OCI-LY1 (cell line): ENCODE data around the gene KCNJ1.

Experiments used
- H2AFZ ChIP-seq: fragments of 200-600 bp; sonication (generic), shearing (Covaris generic); 2 replicates; pipeline ENCODE4 v1.6.0; 2014; ENCODE audit warnings: antibody characterized with exemption, mild to moderate bottlenecking, low read length
- H3F3A ChIP-seq: fragments of 200-600 bp; sonication (generic), shearing (Covaris generic); 2 replicates; pipeline ENCODE4 v1.6.0; 2014; ENCODE audit warnings: mild to moderate bottlenecking, antibody characterized with exemption, low read length, moderate library complexity; ENCODE audit not compliant: insufficient read depth
- H3K27ac ChIP-seq: fragments of 200-600 bp; sonication (generic); 2 replicates; pipeline ENCODE4 v1.5.1; 2014; ENCODE audit warnings: low read length, mixed run types, mild to moderate bottlenecking, low read depth; ENCODE audit not compliant: poor library complexity, severe bottlenecking
- H3K27me3 ChIP-seq: fragments of 200-600 bp; sonication (generic); 2 replicates; pipeline ENCODE4 v1.6.0; 2014; ENCODE audit warnings: antibody characterized with exemption, mild to moderate bottlenecking, low read length, moderate library complexity; ENCODE audit not compliant: insufficient read depth
- H3K36me3 ChIP-seq: fragments of 200-600 bp; sonication (generic); 2 replicates; pipeline ENCODE4 v1.6.1; 2014; ENCODE audit warnings: mild to moderate bottlenecking, antibody characterized with exemption, low read length, moderate library complexity, mixed read lengths; ENCODE audit not compliant: insufficient read depth
- H3K4me1 ChIP-seq: fragments of 200-600 bp; sonication (generic); 2 replicates; pipeline ENCODE4 v1.5.1; 2014; ENCODE audit warnings: mild to moderate bottlenecking, low read length, moderate library complexity; ENCODE audit not compliant: insufficient read depth, severe bottlenecking
- H3K4me2 ChIP-seq: fragments of 200-600 bp; sonication (generic), shearing (Covaris generic); 2 replicates; pipeline ENCODE4 v1.6.1; 2014; ENCODE audit warnings: low read length
- H3K4me3 ChIP-seq: fragments of 200-600 bp; sonication (generic); 2 replicates; pipeline ENCODE4 v1.5.1; 2014; ENCODE audit warnings: low read length, low read depth, mild to moderate bottlenecking, mixed read lengths; ENCODE audit not compliant: poor library complexity, severe bottlenecking
- H3K79me2 ChIP-seq: fragments of 200-600 bp; shearing (Covaris generic); 2 replicates; pipeline ENCODE4 v1.6.1; 2016; ENCODE audit warnings: mixed run types, low read length, mixed read lengths; ENCODE audit not compliant: insufficient read depth
- H3K9ac ChIP-seq: fragments of 200-600 bp; sonication (generic), shearing (Covaris generic); 2 replicates; pipeline ENCODE4 v1.6.1; 2014; ENCODE audit warnings: mild to moderate bottlenecking, low read length, mixed read lengths
- H3K9me2 ChIP-seq: fragments of 200-600 bp; sonication (generic), shearing (Covaris generic); 2 replicates; pipeline ENCODE4 v1.6.1; 2014; ENCODE audit warnings: low read depth, mild to moderate bottlenecking, low read length, mixed read lengths
- H3K9me3 ChIP-seq: fragments of 200-600 bp; shearing (Covaris generic); 2 replicates; pipeline ENCODE4 v1.6.1; 2014; ENCODE audit warnings: low read length, mixed read lengths
- H4K20me1 ChIP-seq: fragments of 200-600 bp; sonication (generic), shearing (Covaris generic); 2 replicates; pipeline ENCODE4 v1.6.0; 2016; ENCODE audit warnings: mild to moderate bottlenecking, low read length; ENCODE audit not compliant: insufficient read depth
- EZH2 ChIP-seq: fragments of 200-600 bp; sonication (generic), shearing (Covaris generic); IDR thresholded peaks from 2 replicates; pipeline ENCODE4 v1.8.0; 2017; ENCODE audit warnings: borderline replicate concordance, mixed run types, mild to moderate bottlenecking, antibody characterized with exemption, low read length, moderate library complexity, mixed read lengths
- TF ChIP-seq, protein P1 (sequence below): fragments of 200-600 bp; sonication (generic), shearing (Covaris generic); IDR thresholded peaks from 2 replicates; pipeline ENCODE4 v1.5.1; 2017; ENCODE audit warnings: mild to moderate bottlenecking, antibody characterized with exemption, low read length, moderate library complexity, mixed read lengths

KCNJ1 gene

DNA sequence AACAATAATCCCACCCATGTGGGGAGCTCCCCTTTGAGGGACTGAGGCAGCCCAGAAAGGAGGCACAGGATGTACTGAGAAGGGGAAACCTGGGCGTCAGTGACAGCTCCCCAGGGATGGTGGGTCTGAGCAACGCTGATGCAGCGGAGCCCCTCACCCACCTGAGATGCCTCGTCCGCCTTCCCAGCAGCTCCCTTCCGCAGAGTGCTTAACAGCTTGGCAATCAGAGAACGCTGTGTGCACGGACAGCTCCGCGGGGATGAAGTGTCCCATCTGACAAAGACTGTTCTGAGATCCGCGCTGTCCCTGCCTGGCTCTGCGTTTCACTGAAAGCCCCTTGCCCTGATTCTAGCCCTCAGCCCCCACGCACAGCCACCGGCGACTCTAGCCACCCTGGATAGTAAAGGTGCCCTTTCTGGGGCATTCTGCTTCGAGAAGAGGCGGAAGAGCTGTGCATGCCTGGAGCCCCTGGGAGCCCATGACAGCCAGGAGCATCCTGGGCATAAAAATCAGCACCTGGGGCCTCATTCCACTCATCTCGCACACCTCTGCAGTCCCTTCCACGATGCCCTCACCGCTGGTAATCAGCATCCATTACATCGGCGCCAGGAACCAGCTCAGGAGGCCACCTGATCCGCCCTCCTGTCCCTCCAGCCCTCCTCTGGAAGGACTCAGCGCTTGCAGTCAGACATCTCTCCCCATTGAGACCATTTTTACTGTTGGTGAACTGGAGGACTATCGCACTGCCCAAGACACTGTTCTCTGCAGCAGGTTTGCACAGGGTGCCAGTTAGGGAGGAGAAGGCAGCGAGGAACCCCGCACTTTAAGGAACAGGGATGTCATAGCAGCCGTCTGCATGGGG is 34.8 kb upstream of the KCNJ1 start:
- Histone ChIP-seq H3K27ac (no peak overlapping the region), H3K79me2 (no peaks in the 10 kb centered on the region), H2AFZ (no peak overlapping the region), H3K9me3 (no peaks in the 10 kb centered on the region), H3F3A (no peaks in the 10 kb centered on the region), H3K9me2 (no peaks in the 10 kb centered on the region), H3K27me3 (0 out of 2 replicates have a peak, but pooled peaks cover 3% of the 10 kb centered on the region), H3K4me1 (no peaks in the 10 kb centered on the region), H3K36me3 (no peaks in the 10 kb centered on the region), H3K4me3 (no peak overlapping the region), H3K4me2 (no peak overlapping the region), H3K9ac (no peak overlapping the region), H4K20me1 (no peaks in the 10 kb centered on the region)
- no peak for TF ChIP-seq EZH2
- TF ChIP-seq, protein P1, sequence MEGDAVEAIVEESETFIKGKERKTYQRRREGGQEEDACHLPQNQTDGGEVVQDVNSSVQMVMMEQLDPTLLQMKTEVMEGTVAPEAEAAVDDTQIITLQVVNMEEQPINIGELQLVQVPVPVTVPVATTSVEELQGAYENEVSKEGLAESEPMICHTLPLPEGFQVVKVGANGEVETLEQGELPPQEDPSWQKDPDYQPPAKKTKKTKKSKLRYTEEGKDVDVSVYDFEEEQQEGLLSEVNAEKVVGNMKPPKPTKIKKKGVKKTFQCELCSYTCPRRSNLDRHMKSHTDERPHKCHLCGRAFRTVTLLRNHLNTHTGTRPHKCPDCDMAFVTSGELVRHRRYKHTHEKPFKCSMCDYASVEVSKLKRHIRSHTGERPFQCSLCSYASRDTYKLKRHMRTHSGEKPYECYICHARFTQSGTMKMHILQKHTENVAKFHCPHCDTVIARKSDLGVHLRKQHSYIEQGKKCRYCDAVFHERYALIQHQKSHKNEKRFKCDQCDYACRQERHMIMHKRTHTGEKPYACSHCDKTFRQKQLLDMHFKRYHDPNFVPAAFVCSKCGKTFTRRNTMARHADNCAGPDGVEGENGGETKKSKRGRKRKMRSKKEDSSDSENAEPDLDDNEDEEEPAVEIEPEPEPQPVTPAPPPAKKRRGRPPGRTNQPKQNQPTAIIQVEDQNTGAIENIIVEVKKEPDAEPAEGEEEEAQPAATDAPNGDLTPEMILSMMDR, result no peak

DNA sequence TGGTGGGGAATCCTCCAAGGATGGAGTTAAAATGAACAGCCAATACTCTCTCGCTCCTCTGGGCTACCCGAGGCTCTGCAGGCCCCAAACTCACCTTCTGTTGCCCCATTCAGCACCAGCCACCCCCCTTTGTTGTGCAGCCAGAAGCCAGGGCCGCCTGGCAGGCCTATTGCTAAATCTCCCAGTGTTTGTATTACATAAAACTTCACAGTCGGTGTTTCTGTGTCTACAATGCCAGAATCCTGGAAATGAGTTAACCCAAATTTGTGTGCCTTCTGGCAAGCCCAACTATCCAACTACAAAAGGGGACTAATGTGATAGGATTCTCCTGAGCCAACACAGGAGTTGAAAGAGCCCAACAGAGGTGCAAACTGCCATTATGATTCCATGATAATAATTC is 33.4 kb upstream of the KCNJ1 start:
- no peaks in the 10 kb centered on the region for H3F3A ChIP-seq
- H3K4me3 ChIP-seq, result no peak overlapping the region
- TF ChIP-seq EZH2, result no peak
- TF ChIP-seq, protein P1, result no peak
- H3K9me3 ChIP-seq, result no peaks in the 10 kb centered on the region
- no peak overlapping the region for H2AFZ ChIP-seq
- H3K9me2 ChIP-seq, result no peaks in the 10 kb centered on the region
- H3K36me3 ChIP-seq, result no peaks in the 10 kb centered on the region
- H3K4me2 ChIP-seq, result no peak overlapping the region
- H3K79me2 ChIP-seq, result no peaks in the 10 kb centered on the region
- no peak overlapping the region for H3K27ac ChIP-seq
- no peaks in the 10 kb centered on the region for H3K4me1 ChIP-seq
- H3K27me3 ChIP-seq, result 0 out of 2 replicates have a peak, but pooled peaks cover 3% of the 10 kb centered on the region
- H4K20me1 ChIP-seq, result no peaks in the 10 kb centered on the region
- H3K9ac ChIP-seq, result no peak overlapping the region

DNA sequence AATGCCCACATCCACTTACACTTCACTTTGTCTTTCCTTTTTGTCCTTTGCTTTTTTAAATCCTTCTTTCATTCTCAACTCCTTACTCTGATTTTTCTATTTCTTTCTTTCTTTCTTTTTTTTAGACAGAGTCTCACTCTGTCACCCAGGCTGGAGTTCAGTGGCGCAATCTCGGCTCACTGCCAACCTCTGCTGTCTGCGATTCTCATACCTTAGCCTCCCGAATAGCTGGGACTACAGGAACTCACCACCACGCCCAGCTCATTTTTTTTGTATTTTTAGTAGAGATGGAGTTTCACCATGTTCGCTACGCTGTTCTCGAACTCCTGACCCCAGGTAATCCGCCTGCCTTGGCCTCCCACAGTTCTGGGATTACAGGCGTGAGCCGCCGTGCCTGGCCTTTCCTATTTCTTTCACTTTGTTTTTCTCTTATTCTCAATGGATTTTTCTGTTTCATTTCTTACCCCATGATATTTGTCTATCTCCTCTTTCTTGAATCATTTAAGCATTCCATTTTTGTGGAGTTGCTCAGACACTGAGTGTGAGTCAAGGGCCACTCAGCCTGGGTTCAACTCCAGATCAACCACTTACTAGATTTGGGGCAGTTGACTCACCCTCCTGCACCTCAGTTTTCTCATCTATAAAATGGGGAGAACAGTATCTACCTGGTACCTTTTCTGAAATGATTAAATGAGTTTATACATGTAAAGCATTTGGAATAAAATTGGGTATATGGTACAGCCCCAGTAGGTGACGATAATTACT is 31.7 kb upstream of the KCNJ1 start:
- no peak overlapping the region for H3K4me2 ChIP-seq
- TF ChIP-seq, protein P1, result no peak
- no peak for TF ChIP-seq EZH2
- H3K9me3 ChIP-seq, result no peaks in the 10 kb centered on the region
- H2AFZ ChIP-seq, result no peak overlapping the region
- H3K9me2 ChIP-seq, result no peaks in the 10 kb centered on the region
- no peaks in the 10 kb centered on the region for H3F3A ChIP-seq
- H4K20me1 ChIP-seq, result no peaks in the 10 kb centered on the region
- H3K79me2 ChIP-seq, result no peaks in the 10 kb centered on the region
- no peaks in the 10 kb centered on the region for H3K36me3 ChIP-seq
- H3K27me3 ChIP-seq, result 0 out of 2 replicates have a peak, but pooled peaks cover 3% of the 10 kb centered on the region
- H3K9ac ChIP-seq, result no peak overlapping the region
- no peaks in the 10 kb centered on the region for H3K4me1 ChIP-seq
- no peak overlapping the region for H3K27ac ChIP-seq
- H3K4me3 ChIP-seq, result no peak overlapping the region
